Transverse colon (tissue), 4 donors: ENCODE results near the gene ATP12A. TPM values are rescaled to one million over a fixed set of nuclear protein-coding genes. Genes with fewer than 3 reads are reported as not detected.
"Not testable (repeated sequence)": the region's sequence is repeated elsewhere in the genome, so short reads cannot be mapped to it uniquely, and the experiment has no call there.

Experiments
- DNase-seq: peaks from one replicate; pipeline ENCODE4 v3.0.0-alpha.2; 2019
- H3K27ac ChIP-seq, 4 donors: fragments of 200-600 bp; sonication (generic); 2 replicates each; pipeline ENCODE4 v1.5.1; 2016 to 2018; ENCODE audit warnings: inconsistent platforms in 4 of 4
- H3K27me3 ChIP-seq: fragments of 200-600 bp; sonication (generic); 2 replicates; pipeline ENCODE4 v1.5.1; 2017; ENCODE audit warnings: inconsistent platforms
- H3K36me3 ChIP-seq, 4 donors: fragments of 200-600 bp; sonication (generic); 2 replicates each; pipeline ENCODE4 v1.5.1; 2017 to 2019; ENCODE audit warnings: inconsistent platforms in 4 of 4
- H3K4me1 ChIP-seq, 4 donors: fragments of 200-600 bp; sonication (generic); 2 replicates each; pipeline ENCODE4 v1.5.1; 2017 to 2020; ENCODE audit warnings: inconsistent platforms in 4 of 4
- H3K4me3 ChIP-seq, 4 donors: fragments of 200-600 bp; sonication (generic); 1 replicate in 1 of 4; 2 replicates in 3 of 4; pipeline versions ENCODE4 v1.5.1 to v1.6.1; 2017 to 2019; ENCODE audit warnings: inconsistent platforms in 4 of 4
- H3K9me3 ChIP-seq, 2 donors: fragments of 200-600 bp; sonication (generic); 2 replicates each; pipeline ENCODE4 v1.5.1; 2017 to 2019; ENCODE audit warnings: inconsistent platforms in 2 of 2
- EP300 ChIP-seq: sonication (generic); formaldehyde crosslinking; IDR thresholded peaks from one replicate; pipeline ENCODE4 v1.6.1; 2017; ENCODE audit warnings: antibody characterized with exemption, low read depth
- POLR2A ChIP-seq: fragments of 450-650 bp; IDR thresholded peaks from one replicate; pipeline ENCODE4 v1.6.1; 2016; ENCODE audit warnings: antibody characterized with exemption, mild to moderate bottlenecking, moderate library complexity
- POLR2AphosphoS5 ChIP-seq, 3 donors: sonication (generic); formaldehyde crosslinking; IDR thresholded peaks; one replicate each; pipeline ENCODE4 v1.6.1; 2016; ENCODE audit warnings: antibody characterized with exemption in 3 of 3
- WGBS, 2 donors: methylation state at CpG; one replicate each; pipeline ENCODE4 v1.1.5; 2018; ENCODE audit warnings: low coverage in 1 of 2; 5-methylcytosine and 5-hydroxymethylcytosine counted together
- in situ Hi-C, 4 donors: fragments of 200-750 bp; cut with MboI; loops; one replicate each; pipeline versions ENCODE4 v1.15.0 to v1.15.1; 2017; ENCODE audit warnings: low sequenced_read_pairs in 3 of 4, low pct_ligation_motif_present in 1 of 4, low pct_unique_long_range_greater_than_20kb in 1 of 4
- intact Hi-C: fragments of 100-400 bp; cut with DNase I; formaldehyde crosslinking; loops from one replicate; pipeline ENCODE4 v1.15.1; 2023; ENCODE audit warnings: low total_unique reads
- total RNA-seq, 4 donors: library from RNA; depleted of rRNA; stranded (reverse); fragments of >200 nt; gene quantifications; one replicate each; pipeline ENCODE4 v1.1.0, GENCODE V29; 2016
- TF ChIP-seq, protein P1 (sequence below), 5 experiments: fragments of 200-600 bp in 3 of 5; fragments of 450-650 bp in 2 of 5; sonication (generic) in 3 of 5; IDR thresholded peaks; 1 replicate in 2 of 5; 2 replicates in 3 of 5; pipeline ENCODE4 v1.5.1; 2016 to 2017; ENCODE audit warnings: antibody characterized with exemption in 5 of 5, inconsistent platforms in 3 of 5, mild to moderate bottlenecking in 2 of 5, moderate library complexity in 1 of 5

The ATP12A gene
- total RNA-seq, 4 donors from 2014 or later = 0.14 TPM; not detected in 3

DNA sequence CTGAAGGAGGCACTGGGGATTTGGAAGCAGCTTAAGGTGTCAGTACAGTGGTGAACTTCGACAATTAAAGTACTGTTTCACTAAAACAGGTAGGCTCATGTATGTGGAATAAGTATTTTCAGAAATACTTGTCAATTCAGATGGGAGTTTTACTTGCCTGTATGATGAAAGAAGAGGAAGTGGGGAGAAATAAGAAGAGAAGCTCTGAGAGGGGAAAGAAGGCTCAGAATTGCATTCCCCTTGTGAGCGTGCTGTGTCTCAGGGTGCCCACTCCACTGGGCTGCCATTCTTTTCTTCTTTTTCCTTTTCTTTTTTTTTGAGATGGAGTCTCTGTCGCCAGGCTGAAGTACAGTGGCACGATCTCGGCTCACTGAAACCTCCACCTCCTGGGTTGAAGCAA, 45.2 kb downstream of the ATP12A start:
- Histone ChIP-seq H3K36me3 (no peaks in the 10 kb centered on the region), H3K4me3 (no peak overlapping the region), H3K27me3 (no peaks in the 10 kb centered on the region), H3K4me1 (peaks cover 0 to 2% (median 0%) of the 10 kb centered on the region in 4 donors), H3K9me3 (no peaks in the 10 kb centered on the region), H3K27ac (no peak overlapping the region)
- DNase-seq = no peak
- TF ChIP-seq POLR2A (no peak), POLR2AphosphoS5 (IDR thresholded peaks at IDR 0.05) (no peak), EP300 (no peak)
- TF ChIP-seq, protein P1, sequence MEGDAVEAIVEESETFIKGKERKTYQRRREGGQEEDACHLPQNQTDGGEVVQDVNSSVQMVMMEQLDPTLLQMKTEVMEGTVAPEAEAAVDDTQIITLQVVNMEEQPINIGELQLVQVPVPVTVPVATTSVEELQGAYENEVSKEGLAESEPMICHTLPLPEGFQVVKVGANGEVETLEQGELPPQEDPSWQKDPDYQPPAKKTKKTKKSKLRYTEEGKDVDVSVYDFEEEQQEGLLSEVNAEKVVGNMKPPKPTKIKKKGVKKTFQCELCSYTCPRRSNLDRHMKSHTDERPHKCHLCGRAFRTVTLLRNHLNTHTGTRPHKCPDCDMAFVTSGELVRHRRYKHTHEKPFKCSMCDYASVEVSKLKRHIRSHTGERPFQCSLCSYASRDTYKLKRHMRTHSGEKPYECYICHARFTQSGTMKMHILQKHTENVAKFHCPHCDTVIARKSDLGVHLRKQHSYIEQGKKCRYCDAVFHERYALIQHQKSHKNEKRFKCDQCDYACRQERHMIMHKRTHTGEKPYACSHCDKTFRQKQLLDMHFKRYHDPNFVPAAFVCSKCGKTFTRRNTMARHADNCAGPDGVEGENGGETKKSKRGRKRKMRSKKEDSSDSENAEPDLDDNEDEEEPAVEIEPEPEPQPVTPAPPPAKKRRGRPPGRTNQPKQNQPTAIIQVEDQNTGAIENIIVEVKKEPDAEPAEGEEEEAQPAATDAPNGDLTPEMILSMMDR (IDR thresholded peaks at IDR 0.05) = no peak
- in situ Hi-C loops (no loop called here), intact Hi-C loops (no loop called here)
- 82 to 85% methylated on average over 5 of the region's 5 CpGs for WGBS, 2 donors

DNA sequence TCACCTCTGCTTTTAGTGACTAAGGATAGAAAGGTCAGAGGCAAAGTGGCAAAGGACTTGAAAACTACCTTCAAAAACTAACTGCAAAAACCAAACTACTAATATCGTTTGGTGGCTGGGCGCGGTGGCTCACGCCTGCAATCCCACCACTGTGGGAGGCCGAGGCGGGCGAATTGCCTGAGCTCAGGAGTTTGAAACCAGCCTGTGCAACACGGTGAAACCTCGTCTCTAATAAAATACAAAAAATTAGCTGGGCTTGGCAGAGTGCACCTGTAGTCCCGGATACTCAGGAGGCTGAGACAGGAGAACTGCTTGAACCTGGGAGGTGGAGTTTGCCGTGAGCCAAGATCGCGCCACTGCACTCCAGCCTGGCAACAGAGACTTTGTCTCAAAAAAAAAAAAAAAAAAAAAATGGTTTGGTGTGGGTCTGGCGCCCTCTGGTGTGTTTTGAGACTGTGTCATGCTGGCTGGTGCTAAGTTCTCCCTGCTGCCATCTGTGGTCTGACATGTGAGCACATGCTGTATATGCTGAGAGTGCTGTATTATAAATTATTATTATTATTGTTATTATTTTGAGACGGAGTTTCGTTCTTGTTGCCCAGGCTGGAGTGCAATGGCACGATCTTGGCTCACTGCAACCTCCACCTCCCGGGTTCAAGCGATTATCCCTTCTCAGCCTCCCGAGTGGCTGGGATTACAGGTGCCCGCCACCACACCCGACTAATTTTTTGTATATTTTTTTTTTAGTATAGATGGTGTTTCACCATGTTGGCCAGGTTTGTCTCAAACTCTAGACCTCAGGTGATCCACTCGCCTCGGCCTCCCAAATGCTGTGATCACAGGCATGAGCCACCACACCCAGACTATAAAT, 47.8 kb downstream of the ATP12A start:
- in situ Hi-C loops = no loop called here
- no peaks in the 10 kb centered on the region for H3K36me3 ChIP-seq
- 39 to 58% methylated on average over 9 to 24 of the region's 24 CpGs for WGBS, 2 donors

DNA sequence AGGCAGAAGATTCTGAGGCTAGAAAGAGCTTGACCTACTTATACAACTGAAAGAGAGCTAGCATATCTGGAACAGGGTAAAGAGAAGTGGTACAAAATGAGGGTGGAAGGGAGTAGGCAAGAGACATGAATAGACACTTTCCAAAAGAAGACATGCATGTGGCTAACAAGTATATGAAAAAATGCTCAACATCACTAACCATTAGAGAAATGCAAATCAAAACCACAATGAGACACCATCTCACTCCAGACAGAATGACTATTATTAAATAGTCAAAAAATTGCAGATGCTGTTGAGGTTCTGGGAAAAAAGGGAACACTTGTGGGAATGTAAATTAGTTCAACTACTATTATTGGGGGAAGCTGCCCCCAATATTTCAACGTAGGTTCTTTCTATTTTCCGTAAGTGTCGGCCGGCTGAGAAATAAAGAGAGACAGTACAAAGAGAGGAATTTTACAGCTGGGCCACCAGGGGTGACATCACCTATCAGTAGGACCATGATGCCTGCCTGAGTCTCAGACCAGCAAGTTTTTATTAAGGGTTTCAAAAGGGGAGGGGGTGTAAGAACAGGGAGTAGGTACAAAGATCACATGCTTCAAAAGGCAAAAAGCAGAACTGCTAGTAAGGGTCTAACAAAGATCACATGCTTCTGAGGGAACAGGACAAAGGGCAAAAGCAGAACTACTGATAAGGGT, 50.8 kb downstream of the ATP12A start:
- H3K36me3 ChIP-seq, H3K4me1 ChIP-seq, in situ Hi-C loops, intact Hi-C loops, H3K4me3 ChIP-seq, H3K27me3 ChIP-seq, H3K9me3 ChIP-seq, DNase-seq, H3K27ac ChIP-seq: not testable (repeated sequence)
- WGBS, 2 donors = 54 to 61% methylated on average over 4 of the region's 4 CpGs

More for the DNA sequence above, 47.8 kb downstream of the ATP12A start:
- Histone ChIP-seq H3K27ac (no peak overlapping the region), H3K9me3 (no peaks in the 10 kb centered on the region), H3K27me3 (no peaks in the 10 kb centered on the region), H3K4me1 (peaks cover 0 to 2% (median 0%) of the 10 kb centered on the region in 4 donors), H3K4me3 (no peak overlapping the region)
- intact Hi-C loops = no loop called here
- TF ChIP-seq EP300 = no peak
- TF ChIP-seq, protein P1 (IDR thresholded peaks at IDR 0.05) = peak; percentile 54 to 90 (median 76)
- peak; percentile 71 for DNase-seq

DNA sequence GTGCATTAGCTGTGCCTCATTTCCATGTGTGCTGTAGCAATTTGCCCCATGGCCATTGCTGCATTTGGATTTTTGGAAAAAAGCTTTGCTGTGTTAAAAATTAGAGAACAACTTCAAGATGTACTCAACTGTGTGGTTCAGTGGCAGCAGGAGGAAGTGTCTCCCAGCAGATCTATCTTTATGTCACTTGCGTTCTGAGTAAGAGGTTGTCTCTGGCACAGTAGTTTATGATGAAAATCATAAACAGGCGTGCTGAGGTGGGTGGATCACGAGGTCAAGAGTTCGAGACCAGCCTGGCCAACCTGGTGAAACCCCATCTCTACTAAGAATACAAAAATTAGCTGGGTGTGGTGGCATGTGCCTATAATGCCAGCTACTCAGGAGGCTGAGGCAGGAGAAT, 54.7 kb downstream of the ATP12A start:
- Histone ChIP-seq H3K4me3 (no peak overlapping the region), H3K27ac (no peak overlapping the region), H3K4me1 (no peaks in the 10 kb centered on the region), H3K9me3 (no peaks in the 10 kb centered on the region), H3K36me3 (no peaks in the 10 kb centered on the region), H3K27me3 (no peaks in the 10 kb centered on the region)
- no peak for TF ChIP-seq POLR2AphosphoS5 (IDR thresholded peaks at IDR 0.05)
- no peak for TF ChIP-seq POLR2A
- no peak for TF ChIP-seq EP300
- TF ChIP-seq, protein P1 (IDR thresholded peaks at IDR 0.05) = no peak
- intact Hi-C loops (no loop called here), in situ Hi-C loops (no loop called here)
- WGBS, 2 donors = 44% methylated on average over 4 of the region's 4 CpGs; no CpG with 5 or more reads in 1 of the 2 donors
- no peak for DNase-seq
